HUDEP-2 (cell line): ENCODE measurements around the gene PPFIA2.

Source experiments
- DNase-seq, 76 experiments: peaks; one replicate each; lab custom pipeline; 2025; ENCODE audit not compliant: unreplicated experiment in 76 of 76; lab: John Stamatoyannopoulos, UW

The PPFIA2 gene

GRCh38 chr12:81759190-81760051, at the start of gene PPFIA2:
Gene PPFIA2 (minus strand): TSS chr12:81759350.
- no peak for DNase-seq

GRCh38 chr12:81800298-81801148, 41.4 kb upstream of the PPFIA2 start:
- DNase-seq, result no peak

GRCh38 chr12:81798294-81798693, 39.1 kb upstream of the PPFIA2 start:
- DNase-seq, result no peak

GRCh38 chr12:81797100-81797499, 38.0 kb upstream of the PPFIA2 start:
- peak in 8 of 76 experiments; percentile 1 to 27 (median 12) for DNase-seq

- no peak for DNase-seq
These were observed 33.5 kb upstream of the PPFIA2 start for GRCh38 chr12:81792666-81793065.

- no peak for DNase-seq
These were observed 20.1 kb upstream of the PPFIA2 start for GRCh38 chr12:81779216-81779615.

GRCh38 chr12:81778719-81779118, 19.6 kb upstream of the PPFIA2 start:
- DNase-seq, result no peak

- no peak for DNase-seq
These were observed 545 bp downstream of the PPFIA2 start for GRCh38 chr12:81758421-81759189.

- DNase-seq, result no peak
These were observed 1.3 kb downstream of the PPFIA2 start for GRCh38 chr12:81757731-81758365.

- no peak for DNase-seq
These were observed 29.4 kb downstream of the PPFIA2 start for GRCh38 chr12:81729781-81730180.

- DNase-seq, result no peak
These were observed 31.8 kb downstream of the PPFIA2 start for GRCh38 chr12:81727391-81727790.

- DNase-seq, result no peak
These were observed 32.5 kb downstream of the PPFIA2 start for GRCh38 chr12:81726634-81727033.

GRCh38 chr12:81723361-81723760, 35.8 kb downstream of the PPFIA2 start:
- DNase-seq, result no peak

- DNase-seq, result no peak
These were observed 37.1 kb downstream of the PPFIA2 start for GRCh38 chr12:81722004-81722403.

- DNase-seq, result no peak
These were observed 40.5 kb downstream of the PPFIA2 start for GRCh38 chr12:81718616-81719015.

GRCh38 chr12:81712536-81712935, 46.6 kb downstream of the PPFIA2 start:
- DNase-seq, result no peak

- DNase-seq, result no peak
These were observed 53.6 kb downstream of the PPFIA2 start for GRCh38 chr12:81705586-81705985.

GRCh38 chr12:81699551-81699950, 59.6 kb downstream of the PPFIA2 start:
- DNase-seq, result no peak

- DNase-seq, result no peak
These were observed 67.1 kb downstream of the PPFIA2 start for GRCh38 chr12:81692008-81692407.

GRCh38 chr12:81683881-81684280, 75.3 kb downstream of the PPFIA2 start:
- no peak for DNase-seq
